GM12801 (cell line): Measurements from ENCODE around the gene MAGI2.

Source experiments
- CTCF ChIP-seq: IDR thresholded peaks from one replicate; pipeline ENCODE4 v1.5.1; 2011; ENCODE audit warnings: control low read depth; ENCODE audit not compliant: insufficient read length; ENCODE audit errors: extremely low read depth

MAGI2 gene

DNA sequence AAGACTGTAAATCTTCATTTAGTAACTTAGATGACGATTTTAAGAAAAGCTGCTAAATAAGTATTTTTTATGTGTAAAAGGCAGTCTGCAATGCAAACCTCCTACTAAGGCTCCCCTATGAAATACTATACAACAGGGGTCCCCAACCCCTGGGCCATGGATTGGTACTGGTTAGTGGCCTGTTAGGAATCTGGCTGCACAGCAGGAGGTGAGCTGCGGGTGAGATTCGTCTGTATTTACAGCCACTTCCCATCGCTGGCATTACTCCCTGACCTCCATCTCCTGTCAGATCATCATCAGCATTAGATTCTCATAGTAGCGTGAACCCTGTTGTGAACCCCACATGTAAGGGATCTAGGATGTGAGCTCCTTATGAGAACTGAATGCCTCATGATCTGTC is 580.4 kb downstream of the MAGI2 start:
- TF ChIP-seq CTCF: no peak

DNA sequence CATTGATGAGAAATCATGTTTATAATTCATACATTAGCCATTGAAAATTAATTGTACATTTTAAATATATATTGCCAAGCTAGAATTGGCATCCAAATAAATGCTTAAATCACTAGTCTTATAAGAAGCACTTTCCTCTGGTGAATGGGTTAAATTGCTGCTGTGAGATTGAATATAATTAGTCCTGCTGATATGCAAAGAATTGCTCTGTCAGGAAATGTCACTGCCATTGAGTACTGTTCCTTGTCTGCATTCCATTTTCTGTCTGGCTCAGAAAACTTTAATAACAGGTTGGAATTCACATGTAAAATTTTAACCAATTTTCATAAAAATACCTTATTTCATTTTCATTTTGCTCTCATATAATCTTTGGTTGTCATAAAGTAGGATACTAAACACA is 589.1 kb downstream of the MAGI2 start:
- no peak for TF ChIP-seq CTCF

DNA sequence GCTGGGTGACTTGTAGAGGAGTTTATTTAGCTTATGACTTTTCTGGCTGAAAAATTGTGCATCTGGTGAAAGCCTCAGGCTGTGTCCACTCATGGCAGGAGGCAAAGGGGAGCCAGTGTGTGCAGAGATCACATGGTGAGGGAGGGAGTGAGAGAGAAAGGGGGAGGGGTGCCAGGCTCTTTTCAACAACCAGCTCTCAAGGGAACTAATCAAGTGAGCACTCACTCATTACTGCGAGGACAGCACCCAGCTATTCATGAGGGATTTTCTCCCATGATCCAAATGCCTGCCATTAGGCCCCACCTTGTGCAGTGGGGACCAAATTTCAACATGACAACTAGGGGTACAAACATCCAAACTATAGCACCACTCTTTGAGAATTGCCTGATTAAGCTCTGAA is 590.2 kb downstream of the MAGI2 start:
- TF ChIP-seq CTCF: no peak

DNA sequence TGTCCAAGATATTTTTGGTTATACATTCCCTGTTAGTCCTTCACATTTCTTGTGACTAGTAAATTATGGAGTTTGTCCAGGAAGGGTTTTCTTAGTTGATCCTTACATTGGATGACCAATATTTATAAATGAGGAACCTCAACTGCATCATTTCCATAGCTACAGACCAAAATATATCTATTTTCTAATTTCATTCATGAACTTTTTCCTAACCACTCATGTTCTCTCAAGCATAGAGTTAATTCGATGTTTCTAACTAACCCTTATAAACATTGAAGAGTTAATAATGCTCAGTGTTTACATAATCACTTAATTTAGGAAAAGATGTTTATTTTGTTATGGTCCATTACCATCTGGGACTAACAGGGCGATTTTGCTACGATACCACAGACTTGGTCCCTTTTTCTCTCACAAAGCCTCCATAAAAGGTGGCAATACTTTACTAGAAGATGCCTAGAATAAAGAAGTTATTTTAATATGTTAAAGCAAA is 591.0 kb downstream of the MAGI2 start:
- no peak for TF ChIP-seq CTCF

GRCh38 chr7:78852951-78853350 is 600.5 kb downstream of the MAGI2 start:
- no peak for TF ChIP-seq CTCF

GRCh38 chr7:78850093-78850740 is 603.2 kb downstream of the MAGI2 start:
- TF ChIP-seq CTCF: no peak

DNA sequence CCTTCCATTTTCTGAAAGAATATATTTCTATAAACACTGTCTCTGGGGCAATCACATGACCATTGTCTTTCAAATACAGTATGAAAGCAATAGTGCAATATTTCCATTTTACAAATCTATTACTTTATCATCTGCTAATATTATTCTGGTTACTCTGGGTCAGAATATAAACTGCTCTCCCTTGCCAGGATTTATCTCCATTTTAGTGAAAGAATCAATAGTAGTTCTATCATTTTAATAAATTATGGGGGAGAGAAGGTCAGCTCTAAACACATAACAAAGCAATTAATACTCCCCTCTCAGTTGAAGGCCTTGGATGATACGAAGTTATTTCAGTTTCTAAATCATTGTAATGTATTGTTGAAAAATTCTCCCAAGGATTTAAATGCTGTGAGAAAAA is 608.3 kb downstream of the MAGI2 start:
- no peak for TF ChIP-seq CTCF
